Posterior cingulate gyrus (tissue), 11 donors: ENCODE data around the gene CCDC97.

Experiments used
- DNase-seq, 10 donors: peaks; one replicate each; pipeline versions ENCODE4 v3.0.0 to v3.0.0-alpha.2; 2020 to 2021; ENCODE audit warnings: mixed read lengths in 3 of 10
- intact Hi-C: fragments of 100-400 bp; cut with DNase I; formaldehyde crosslinking; loops from one replicate; pipeline ENCODE4 v1.15.1; 2023

Gene CCDC97

GRCh38 chr19:41297628-41298347, 12.2 kb upstream of the CCDC97 start:
- DNase-seq, result peak in 1 of 10 donors; percentile 30
- intact Hi-C loops, result no loop called here

- peak in 3 of 10 donors; percentile 35 to 86 (median 76) for DNase-seq
- intact Hi-C loops, result no loop called here
Observed at GRCh38 chr19:41298348-41298964, 11.5 kb upstream of the CCDC97 start.

GRCh38 chr19:41299046-41299754, 10.8 kb upstream of the CCDC97 start:
- intact Hi-C loops, result no loop called here
- DNase-seq, result peak in 3 of 10 donors; percentile 38 to 71 (median 41)

- peak in 1 of 10 donors; percentile 68 for DNase-seq
- intact Hi-C loops, result no loop called here
Observed at GRCh38 chr19:41299755-41300089, 10.2 kb upstream of the CCDC97 start.

- peak in 1 of 10 donors; percentile 6 for DNase-seq
- intact Hi-C loops, result no loop called here
Observed at GRCh38 chr19:41300555-41300954, 9.4 kb upstream of the CCDC97 start.

- intact Hi-C loops, result no loop called here
- peak in 1 of 10 donors; percentile 60 for DNase-seq
Observed at GRCh38 chr19:41302624-41303351, 7.2 kb upstream of the CCDC97 start.

- intact Hi-C loops, result no loop called here
- DNase-seq, result peak in 2 of 10 donors; percentile 46 to 73
Observed at GRCh38 chr19:41303954-41304353, 6.0 kb upstream of the CCDC97 start.

GRCh38 chr19:41304706-41305483, 5.1 kb upstream of the CCDC97 start:
- DNase-seq, result peak in 2 of 10 donors; percentile 4 to 40
- intact Hi-C loops, result no loop called here

- peak in 2 of 10 donors; percentile 73 to 80 for DNase-seq
- intact Hi-C loops, result no loop called here
Observed at GRCh38 chr19:41305927-41306793, 3.8 kb upstream of the CCDC97 start.

GRCh38 chr19:41307090-41307875, 2.7 kb upstream of the CCDC97 start:
- intact Hi-C loops, result no loop called here
- DNase-seq, result peak in 1 of 10 donors; percentile 8

GRCh38 chr19:41307954-41308449, 2.0 kb upstream of the CCDC97 start:
- peak in 2 of 10 donors; percentile 26 to 67 for DNase-seq
- intact Hi-C loops, result loop anchor here (2.0 kb wide), 2 partner anchors 43 to 103 kb away; partner anchors contain the start of gene HNRNPUL1

GRCh38 chr19:41308450-41309179, 1.4 kb upstream of the CCDC97 start:
- peak; percentile 83 to 98 (median 94) for DNase-seq
- intact Hi-C loops, result loop anchor here (2.0 kb wide), 2 partner anchors 44 to 104 kb away; partner anchors contain the start of gene HNRNPUL1

GRCh38 chr19:41309180-41310032, 566 bp upstream of the CCDC97 start:
- peak in 2 of 10 donors; percentile 60 to 66 for DNase-seq
- intact Hi-C loops, result loop anchor here (1.0 to 10.0 kb wide), 4 partner anchors 45 to 130 kb away; partner anchors contain the start of genes B9D2, DMAC2 and HNRNPUL1

GRCh38 chr19:41311072-41311471, 1.1 kb downstream of the CCDC97 start:
- DNase-seq, result peak in 2 of 10 donors; percentile 9 to 12
- intact Hi-C loops, result loop anchor here (10.0 kb wide), 1 partner anchor 54 kb away; the partner anchor contains the start of gene B9D2

- peak in 2 of 10 donors; percentile 39 to 57 for DNase-seq
- intact Hi-C loops, result loop anchor here (10.0 kb wide), 1 partner anchor 53 kb away; the partner anchor contains the start of gene B9D2
Observed at GRCh38 chr19:41311613-41312012, 1.6 kb downstream of the CCDC97 start.
